Esophagus mucosa (tissue), 1 donor: Measurements from ENCODE around the gene PDZK1. TPM values are rescaled to one million over a fixed set of nuclear protein-coding genes. Genes with fewer than 3 reads are reported as not detected.
"Not testable (repeated sequence)": the region's sequence is repeated elsewhere in the genome, so short reads cannot be mapped to it uniquely, and the experiment has no call there.

Experiments
- ATAC-seq: fragments of 200-7000 bp; cut with Tn5 transposase; one replicate; pipeline ENCODE4 v1.9.1; 2020
- total RNA-seq: library from RNA; stranded (reverse); gene quantifications from one replicate; pipeline ENCODE4 v1.2.4, GENCODE V29; 2023
- donor health status: DM: yes; HTN: yes; CAD: no.

Gene PDZK1
- total RNA-seq, 1 donor from 2014 or later: not detected

DNA sequence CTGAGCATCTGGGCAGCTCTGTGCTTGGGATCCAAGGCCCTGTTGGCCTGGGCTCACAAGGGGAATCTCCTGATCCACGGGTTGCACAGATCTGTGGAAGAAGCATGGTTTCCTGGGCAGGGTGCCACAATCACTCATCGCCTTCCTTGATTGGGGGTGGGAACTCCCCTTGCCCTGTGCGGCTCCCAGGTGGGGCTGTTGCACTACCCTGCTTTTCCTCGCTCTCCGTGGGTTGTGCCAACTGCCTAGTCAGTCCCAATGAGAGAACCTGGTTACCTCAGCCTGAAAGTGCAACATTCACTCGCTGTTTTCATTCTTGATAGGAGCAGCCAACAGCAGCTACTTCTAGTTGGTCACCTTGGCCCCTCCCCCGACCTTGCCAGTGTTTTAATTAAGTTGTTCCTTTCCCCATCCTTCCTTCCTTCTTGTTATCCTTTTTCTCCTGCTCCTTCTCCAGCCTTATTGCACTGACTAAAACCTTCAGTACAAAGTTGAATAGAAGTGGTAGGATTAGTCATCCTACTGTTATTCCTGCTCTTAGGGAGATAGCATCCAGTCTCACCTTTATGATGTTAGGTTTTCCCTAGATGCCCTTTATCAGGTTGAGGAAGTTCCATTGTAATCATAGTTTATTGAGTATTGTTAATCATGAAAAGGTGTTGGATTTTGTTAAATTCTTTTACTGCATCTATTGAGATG lies 50.8 kb downstream of the PDZK1 start:
- not testable (repeated sequence) for ATAC-seq

DNA sequence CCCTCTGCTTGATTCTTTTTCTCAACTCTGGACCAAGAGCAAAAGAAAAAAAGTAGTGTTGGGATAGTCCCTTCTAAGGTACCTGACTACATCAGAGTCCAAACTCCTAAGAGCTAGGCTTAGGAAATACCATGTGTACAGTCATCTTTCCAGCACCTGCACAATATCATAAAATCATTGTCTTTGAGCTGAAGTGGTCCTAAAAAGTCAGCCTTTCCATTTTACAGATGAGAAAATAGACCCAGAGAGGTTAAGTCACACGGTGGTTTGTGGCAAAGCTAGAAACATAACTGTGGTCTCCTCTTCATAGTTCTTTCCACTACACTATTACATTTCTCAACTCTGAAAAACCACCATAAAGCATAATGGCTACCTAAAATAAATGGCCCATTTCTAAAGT lies 63.2 kb downstream of the PDZK1 start:
- ATAC-seq: not testable (repeated sequence)

DNA sequence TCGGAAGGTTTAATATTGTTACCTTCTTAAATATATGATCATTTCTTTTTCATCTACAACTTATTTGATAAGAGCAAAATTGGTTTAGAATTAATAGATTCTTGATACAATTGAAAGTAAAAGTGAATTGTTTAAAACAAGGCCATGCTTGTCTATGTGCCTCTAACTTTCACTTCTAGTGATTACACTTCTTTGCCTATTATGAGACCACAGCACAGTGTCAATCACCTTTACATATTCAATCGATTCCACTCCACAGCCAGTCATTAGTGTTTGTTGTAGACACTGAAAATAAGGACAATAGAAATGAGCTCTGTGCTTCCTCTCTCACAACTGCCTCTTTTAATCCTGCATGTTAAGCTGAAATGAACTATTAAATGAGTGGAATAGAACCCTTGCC lies 65.3 kb downstream of the PDZK1 start:
- ATAC-seq: not testable (repeated sequence)

DNA sequence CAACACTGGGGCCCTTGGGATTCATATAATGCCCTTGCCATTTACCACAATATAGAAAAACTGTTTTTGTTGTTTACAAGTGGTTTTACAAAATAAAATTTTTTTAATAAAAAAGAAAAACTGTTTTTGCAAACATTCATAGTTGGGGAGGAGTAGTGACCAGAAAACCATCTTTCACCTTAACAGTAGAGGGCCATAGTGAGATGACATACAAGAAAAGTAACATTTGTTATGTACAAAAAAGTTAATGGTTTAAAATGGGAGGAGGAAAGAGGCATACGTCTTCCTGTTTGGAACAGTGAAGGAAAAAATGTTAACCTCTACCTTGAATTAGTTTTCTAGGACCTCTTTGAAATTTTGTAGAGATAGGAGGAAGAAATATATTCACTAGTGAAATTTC lies 70.9 kb downstream of the PDZK1 start:
- ATAC-seq: not testable (repeated sequence)

DNA sequence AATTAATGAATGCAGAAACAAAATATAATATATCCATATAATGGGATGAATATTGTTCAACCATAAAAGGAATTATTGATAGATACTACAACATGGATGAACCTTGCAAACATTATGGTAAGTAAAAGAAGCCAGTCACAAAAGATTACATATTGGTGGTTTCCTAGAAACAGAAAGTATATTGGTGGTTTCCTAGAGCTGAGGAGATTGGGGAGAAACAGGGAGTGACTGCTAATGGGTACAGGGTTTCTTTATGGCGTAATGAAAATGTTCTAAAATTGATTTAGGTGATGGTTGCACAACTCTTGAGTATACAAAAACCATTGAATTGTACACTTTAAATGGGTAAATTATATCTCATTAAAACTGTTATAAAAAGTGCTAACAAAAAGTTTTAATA lies 85.0 kb downstream of the PDZK1 start:
- ATAC-seq: not testable (repeated sequence)

Other genes starting within 250 kb of the PDZK1 start
- gene GPR89A, start 99.4 kb downstream of the PDZK1 start, total RNA-seq: 13.5 TPM
- not detected for gene CD160, start 12.1 kb upstream of the PDZK1 start, total RNA-seq
- 6.7 TPM for gene RNF115, start 116.7 kb upstream of the PDZK1 start, total RNA-seq
- gene POLR3C, start 116.8 kb upstream of the PDZK1 start, total RNA-seq: 18.2 TPM
- gene NUDT17, start 138.3 kb upstream of the PDZK1 start, total RNA-seq: 1.7 TPM
- 39.5 TPM for gene PIAS3, start 151.7 kb upstream of the PDZK1 start, total RNA-seq
- 13.7 TPM for gene ANKRD35, start 178.5 kb upstream of the PDZK1 start, total RNA-seq
- 0.76 TPM for gene ITGA10, start 202.7 kb upstream of the PDZK1 start, total RNA-seq
- 31.6 TPM for gene PEX11B, start 211.3 kb upstream of the PDZK1 start, total RNA-seq
- 152 TPM for gene RBM8A, start 220.1 kb upstream of the PDZK1 start, total RNA-seq